Measurements from ENCODE around the gene UBASH3A.

The UBASH3A gene

DNA sequence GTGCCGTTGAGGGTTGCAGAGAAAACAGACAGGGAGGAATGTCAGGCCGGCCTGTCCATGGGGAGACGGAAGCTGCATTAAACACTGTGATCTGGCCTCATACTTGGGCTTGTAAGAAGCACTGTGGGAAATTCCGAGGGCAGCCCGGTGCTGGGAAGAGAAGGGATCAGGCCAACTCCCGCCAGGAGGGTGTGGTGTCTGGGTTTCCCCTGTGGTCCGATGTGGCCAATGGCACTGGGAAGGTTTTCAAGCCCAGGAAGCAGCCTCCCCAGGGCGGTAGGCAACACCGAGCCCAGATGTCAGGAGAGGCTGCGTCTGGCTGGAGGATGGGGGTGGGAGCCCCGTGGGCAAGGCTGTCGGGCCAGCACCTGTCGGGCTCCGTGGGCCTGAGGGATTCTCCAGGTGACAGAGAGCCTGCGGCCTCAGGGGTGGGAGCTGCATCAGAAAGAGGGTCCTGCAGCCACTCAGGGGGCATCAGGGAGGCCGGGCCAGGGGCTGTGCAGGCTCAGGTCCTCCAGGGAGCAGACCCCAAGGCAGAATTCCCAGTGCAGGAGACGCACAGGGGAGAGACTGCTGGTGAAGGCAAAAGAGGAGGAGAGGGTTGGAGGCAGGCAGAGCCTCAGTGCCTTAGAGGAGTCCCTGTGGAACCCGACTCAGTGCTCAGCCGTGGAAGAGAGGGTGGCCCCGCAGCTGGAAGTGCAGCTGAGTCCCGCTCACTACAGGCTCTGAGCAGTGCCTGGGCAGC lies 8.4 kb downstream of the UBASH3A start:
- DNase-seq, result no peak

DNA sequence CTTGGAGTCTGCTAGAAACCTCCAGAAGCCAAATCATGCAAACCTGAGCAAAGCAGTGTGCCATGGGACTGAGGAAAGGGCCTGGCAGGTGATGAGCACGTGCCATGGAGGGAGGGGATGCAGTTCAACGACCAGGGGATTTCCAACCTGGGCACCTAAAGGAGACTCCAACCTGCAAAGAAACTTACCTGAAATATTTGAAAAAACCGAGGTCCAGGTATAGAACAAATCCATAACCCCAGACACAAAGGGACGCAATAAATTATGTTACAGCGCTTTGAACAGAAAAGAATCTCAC lies 8.9 kb downstream of the UBASH3A start:
- DNase-seq, result no peak

DNA sequence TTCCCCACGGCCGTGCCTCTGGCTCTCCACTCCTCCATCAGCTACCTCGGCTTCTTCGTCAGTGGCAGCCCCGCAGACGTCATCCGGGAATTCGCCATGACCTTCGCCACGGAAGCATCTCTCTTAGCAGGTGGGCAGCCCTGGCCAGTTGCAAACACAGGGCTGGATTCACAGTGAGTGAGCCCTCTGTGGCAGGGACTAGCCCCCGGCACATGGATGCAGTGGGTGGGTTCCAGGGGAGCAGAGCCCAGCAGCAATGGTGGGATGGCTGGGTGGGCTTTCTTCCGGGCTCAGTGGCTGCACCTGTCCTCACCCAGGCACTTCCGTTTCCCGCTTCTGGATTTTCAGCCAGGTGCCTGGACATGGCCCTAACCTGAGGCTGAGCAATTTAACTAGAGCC lies 9.4 kb downstream of the UBASH3A start:
- no peak for DNase-seq

DNA sequence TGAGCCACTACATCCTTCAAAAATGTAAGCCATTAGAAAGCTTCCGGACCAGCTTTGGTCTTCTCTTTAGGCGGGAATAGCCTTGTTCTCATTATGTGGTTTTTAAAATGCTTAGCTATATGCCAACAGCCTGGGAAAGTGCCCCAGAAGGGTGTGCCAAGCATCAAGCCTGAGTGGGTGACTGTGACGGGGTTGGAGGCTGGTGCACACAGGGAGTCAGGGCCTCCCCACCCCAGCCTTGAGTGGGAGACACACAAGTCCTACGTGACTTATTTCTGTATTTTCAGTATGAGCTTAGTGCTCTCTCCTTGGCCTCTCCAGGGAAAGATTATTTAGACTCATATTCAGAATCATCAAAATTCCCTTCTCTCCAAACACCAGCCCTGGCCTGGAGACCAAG lies 9.8 kb downstream of the UBASH3A start:
- DNase-seq, result no peak

DNA sequence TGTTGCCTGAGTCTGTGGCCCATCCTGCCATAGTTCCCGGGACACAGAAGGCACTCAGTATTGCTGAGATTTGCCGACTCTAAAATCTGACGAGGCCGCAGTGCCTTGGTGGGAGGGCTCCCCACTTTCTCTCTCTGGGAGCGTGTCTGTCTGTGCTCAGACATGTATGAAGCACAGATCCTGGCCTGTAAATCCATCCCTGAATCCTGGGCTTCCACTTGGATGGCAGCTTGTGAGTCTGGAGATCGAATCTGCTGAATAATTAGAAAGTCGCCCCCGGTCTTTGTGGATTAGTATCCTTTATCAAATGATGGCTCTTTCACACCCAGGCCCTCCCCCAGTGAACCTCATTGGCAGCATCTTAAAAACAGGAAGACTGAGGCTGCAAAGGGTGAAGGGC lies 10.4 kb downstream of the UBASH3A start:
- DNase-seq, result no peak

DNA sequence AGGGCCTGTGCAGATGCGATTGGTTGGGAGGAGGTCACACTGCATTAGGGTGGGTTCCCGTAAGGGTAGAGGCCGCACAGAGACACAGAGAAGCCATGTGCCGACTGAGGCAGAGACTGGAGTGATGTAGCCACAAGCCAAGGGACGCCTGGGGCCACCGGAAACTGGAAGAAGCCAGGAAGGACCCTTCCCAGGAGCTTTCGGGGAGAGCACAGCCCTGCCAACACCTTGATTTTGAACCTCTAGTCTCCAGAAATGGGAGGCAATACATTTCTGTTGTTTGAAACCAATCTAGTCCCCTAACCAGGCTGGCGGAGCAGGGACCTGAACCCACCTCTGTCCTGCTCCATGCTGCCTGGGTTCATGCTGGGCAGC lies 10.8 kb downstream of the UBASH3A start:
- DNase-seq, result no peak

DNA sequence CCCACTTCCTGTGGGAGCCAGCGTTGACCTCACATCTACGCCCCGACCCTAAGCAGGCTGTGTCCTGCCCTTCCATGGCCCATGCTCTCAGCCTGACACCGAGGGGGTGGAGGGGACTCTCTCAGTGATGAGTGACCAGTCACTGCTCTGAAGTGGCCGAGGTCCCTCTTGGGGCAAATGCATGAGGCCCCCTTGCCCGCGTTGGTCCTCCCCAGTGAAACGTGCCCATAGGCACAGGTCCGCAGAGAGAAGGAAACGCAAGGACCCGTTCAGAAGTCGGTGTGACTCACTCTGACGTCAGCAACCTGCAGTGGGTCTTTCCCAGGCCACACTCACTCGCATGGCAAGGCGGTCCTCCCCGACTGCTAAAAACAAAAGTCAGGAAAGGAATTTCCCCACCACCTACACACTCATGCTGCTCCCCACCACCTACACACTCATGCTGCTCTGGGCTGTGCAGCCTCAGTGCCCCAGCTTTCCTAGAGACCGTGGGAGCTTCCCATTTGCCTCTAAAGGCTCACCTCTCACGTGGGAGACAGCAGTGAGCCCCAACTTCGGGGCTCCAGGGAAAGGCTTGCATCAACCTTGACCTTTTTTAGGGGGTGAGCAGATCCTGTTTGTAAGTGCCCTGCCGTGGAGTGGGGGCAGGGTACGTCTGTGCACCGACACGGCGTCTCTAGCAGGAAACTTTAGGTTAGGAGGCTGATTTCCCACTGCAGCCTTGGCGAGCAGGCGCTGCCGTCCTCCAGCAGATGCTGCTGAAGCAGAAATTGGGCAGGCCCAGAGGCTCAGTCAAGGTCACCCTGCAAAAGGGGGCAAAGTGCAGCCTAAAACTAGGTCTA lies 11.4 kb downstream of the UBASH3A start:
- peak; percentile 89 for DNase-seq

DNA sequence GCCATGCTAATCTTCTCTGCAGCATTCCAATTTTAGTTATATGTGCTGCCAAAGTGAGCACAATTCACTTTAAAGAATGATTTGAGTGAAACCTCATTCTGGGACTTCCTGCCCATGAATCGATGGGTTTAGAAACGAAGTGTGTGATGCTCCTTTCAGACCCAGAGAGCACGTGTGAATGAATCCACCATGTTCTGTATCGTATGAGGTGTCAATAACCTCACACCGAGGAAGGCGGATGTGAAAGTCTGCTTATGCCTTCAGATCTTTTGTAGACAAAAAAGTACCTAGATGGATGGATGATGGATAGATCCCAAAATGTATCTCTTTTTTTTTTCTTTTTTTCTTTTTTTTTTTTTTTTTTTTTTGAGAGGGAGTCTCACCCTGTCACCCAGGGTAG lies 13.8 kb downstream of the UBASH3A start:
- no peak for DNase-seq

DNA sequence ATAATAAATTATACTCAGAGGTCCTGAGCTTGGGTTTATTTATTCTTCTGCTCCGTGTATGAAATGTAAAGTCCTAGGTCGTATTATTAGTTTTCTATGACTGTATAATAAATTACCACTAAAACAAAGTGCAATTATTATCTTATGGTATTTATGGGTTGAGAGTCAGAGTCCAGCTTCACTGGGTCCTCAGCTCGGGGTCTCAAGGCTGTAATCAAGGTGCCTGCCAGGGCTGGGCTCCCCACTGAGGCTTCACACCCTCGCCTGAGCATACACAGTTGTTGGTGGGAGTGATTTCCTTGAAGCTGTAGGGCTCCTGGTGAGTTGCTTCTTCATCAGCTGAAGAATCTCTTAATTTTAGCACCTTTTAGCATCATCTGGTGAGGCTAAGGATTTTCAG lies 15.2 kb downstream of the UBASH3A start:
- DNase-seq, result no peak

DNA sequence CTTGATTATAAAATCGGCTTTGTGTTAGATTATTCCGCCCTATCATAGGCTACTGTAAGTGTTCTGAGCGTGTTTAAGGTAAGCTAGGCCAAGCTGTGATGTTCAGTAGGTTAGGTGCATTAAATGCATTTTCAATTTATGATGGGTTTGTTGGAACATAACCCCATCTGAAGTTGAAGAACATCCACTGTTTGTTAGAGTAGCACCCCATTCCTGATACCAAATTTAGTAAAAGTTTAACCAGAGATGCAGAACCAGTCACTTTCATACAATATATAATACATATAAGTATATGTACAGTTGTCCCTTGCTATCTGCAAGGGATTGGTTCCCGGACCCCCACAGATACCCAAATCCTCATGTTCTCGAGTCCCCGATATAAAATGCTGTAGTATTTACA lies 16.1 kb downstream of the UBASH3A start:
- DNase-seq, result no peak

DNA sequence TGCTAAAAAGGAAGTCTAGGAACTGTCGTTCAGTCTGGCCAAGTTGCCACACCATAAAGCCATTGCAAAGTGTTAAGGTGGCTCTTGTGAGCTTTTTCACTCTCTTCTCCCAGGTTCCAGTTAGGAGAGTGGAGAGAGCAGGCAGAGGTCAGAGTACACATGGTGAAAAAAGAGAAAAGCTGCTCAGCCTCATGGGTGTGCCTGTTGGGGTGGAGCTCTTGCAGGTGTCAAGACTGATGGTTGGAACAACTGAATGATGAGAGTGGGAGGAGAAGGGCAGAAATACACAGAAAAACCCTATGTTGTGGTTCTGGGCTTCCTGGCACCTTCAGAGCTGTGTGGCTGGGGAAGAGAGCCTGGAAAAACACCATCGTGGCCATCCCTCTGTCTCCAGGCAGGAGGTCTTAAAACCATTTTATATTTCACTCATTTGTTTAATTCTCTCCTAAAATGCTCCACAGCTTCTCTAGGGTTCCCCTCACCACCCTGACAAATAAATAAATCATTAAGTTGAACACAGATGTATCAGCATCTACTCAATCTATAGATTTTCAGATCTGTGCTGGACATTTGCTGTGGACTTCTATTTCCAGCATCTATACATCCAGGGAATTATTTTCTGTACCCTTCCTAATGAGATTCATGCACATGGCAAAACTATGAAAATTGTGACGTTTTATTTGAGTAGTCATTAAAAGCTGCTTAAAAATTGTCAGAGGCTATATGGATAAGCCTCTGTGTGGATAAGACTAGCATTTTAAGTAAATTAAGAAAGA lies 17.5 kb downstream of the UBASH3A start:
- no peak for DNase-seq

DNA sequence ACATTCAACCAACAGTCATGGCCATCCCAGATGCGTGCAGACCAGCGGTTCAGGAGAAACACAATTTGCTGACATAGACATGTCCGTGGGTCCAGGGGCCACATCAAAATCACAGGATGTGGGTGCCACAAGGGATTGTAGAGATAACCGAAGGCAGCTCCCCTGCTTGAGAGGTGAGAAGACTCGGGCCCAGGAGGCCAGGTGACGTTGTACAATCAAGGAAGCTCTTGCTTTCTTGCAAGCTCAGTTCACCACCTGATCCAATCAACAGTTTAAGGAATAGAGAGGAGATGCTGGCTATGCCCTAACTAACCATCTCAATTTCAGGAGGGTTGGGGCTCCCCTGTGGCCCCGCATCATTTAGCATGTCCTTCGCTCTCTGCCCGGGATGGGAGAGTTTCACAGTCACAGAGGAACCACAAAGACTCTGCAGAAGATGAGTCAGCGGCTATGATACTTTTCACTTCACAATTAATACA lies 19.5 kb downstream of the UBASH3A start:
- peak; percentile 44 for DNase-seq

DNA sequence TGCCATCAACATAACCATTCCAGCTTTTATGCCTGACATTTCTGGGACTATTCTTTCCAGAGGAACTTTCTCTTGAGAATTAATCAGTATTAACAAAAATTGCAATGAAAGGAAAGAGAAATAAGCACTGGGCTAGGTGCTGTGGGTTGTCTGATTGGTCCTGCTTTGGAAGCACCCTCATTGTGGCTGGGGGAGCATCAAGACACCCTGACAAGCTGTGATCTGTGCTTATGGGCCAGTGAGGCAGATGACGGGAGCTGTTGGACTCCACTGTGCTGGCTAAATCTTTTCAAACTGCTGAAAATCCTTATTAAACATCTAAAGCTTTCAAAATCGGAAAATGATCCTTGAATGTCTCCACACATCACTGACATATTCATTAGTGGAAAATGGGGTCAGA lies 20.0 kb downstream of the UBASH3A start:
- no peak for DNase-seq

DNA sequence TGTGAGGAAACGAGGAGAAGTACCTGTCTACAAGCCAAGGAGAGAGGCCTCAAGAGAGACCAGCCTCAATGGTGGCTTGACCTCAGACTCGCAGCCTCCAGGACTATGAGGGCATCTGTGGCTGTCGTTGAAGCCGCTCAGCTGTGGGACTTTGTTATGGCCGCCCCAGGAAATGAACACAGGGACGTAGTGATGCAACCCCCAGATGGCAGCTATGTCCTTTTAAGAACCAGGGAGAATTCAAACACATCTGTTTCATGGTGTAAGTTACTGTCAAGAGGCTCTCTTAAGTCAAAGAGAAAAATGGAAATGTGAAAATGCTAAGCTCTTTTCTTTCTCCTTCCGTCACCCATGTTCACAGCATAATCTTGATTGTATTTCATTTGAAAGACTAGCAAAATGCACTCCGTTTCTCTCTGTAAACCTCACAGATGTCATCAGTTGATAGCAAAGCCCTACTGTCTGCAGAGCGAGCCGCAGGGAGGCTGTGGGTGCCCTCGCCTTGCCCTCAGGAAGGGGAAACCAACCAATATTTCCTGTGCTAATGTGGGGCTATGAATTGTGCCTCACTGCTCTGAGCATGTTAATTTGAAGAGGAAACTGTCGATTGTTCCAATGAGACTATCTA lies 21.3 kb downstream of the UBASH3A start:
- DNase-seq, result peak; percentile 72

DNA sequence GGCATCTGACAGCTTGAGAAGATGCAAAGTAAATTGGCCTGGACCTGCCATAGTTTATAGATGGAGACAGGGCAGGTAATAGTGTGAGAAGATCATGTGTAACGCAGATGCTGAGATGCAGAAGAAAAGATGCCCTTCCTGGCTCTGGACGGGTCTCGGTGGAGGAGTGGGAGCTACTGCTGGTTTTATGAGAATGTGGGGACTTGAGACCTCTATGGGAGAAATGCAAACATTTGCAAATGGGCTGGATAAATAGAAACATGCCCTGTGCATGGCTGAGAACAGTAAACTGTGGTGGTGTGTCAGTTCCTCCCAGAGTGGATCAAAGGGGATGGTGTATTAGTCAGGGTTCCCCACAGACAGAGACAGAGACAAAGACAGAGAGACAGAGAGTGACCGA lies 21.9 kb downstream of the UBASH3A start:
- DNase-seq, result no peak

DNA sequence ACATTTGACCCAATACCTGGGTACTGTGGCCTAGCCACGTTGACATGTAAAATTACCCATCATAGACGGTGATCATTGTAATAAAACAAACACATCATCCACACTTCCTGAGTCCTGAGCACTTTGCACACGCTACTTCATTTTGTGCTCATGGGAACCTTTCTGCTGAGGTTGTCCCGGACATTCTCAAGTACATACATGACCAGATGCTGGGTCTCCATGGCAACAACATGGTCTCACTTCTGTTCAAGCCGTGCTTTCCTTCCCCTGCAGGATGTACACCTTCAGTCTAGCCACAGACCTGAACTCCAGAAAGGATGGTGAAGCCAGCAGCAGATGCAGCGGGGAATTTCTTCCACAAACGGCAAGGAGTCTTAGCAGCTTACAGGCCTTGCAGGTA lies 22.7 kb downstream of the UBASH3A start:
- no peak for DNase-seq

DNA sequence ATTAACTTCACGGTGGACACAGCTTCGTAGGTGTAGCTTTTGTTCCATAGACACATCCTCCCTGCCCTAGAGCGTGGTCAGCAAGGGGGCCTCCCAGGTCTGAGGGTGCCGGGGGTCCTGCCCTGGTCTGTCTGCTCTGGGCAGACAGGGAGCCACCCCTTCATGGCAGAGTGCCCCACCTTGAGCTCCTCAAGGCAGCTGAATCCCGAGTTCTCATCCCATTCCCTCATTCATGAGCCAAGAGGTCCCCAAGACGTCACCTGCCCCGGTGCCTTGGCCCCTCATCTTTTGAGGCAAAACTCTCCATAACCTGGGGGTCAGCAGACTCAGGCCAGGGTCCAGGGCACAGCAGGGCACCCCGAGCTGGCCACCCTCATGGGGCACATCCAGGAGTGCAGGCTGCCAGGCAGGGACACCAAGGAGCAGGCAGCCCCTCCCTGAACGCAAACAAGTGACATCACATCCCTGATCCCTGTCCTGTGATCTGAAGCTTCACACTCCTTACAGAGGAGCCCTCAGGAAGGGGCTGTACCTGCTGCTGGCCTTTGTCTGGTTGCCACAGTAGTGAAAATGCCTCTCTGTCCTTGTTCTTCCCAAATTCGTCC lies 23.3 kb downstream of the UBASH3A start:
- no peak for DNase-seq

DNA sequence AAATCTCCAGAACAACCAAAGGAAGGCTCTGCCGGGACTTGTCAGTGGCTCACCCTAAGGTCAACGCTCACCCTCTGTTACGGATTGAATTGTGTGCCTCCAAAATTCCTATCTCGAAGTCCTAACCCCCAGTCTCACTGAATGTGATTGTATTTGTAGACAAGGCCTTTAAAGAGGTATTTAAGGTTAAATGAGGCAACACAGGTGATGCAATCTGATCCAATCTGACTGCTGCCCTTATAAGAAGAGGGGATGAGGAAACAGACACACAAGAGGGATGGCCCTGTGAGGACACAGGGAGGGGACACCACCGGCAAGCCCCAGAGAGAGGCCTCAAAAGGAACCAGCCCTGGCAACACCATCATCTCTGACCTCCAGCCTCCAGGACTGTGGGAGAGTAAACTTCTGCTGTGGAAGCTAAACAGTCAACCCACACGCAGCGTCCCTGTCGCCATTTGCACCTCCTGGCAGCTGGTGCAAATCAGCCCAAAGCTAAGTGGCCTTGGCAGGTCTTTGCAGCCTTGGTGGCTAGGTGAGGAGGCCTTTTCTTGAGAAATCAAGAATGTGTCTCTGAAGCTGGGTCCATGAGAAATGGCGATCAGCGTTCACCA lies 24.2 kb downstream of the UBASH3A start:
- DNase-seq, result no peak

DNA sequence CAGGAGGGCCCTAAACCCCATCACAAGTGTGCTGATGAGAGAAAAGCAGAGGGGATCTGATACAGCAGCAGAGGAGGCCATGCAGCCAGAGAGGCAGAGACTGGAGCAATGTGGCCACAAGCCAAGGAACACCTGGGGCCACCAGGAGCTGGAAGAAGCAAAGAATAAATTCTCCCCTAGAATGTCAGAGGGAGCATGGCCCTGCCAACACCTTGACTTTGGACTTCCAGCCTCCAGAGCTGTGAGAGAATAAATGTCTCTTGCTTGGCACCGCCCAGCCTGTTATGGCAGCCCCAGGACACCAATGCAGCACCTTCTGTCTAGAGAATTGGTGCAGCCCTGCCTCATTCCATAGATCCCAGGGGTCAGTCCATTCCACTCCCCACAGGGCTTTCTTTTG lies 25.3 kb downstream of the UBASH3A start:
- no peak for DNase-seq

DNA sequence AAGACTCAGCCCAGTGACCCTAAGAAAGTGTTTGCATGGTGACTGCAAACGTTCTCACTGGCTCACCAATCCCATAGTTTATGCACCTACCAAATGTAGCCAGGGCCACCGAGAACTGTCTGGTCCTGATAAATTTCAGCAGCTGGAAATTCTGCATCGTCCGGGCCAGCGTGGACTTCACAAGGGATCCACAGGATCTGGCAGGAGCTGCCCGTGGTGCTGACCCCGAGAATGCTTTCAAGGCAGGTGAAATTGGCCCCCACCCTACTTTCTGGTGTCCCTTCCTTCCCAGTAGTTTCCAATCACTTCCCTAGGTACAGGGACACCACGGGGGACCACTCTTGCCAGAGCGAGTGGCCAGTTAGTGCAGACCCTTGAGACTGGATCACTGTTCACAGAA lies 26.2 kb downstream of the UBASH3A start:
- no peak for DNase-seq

DNA sequence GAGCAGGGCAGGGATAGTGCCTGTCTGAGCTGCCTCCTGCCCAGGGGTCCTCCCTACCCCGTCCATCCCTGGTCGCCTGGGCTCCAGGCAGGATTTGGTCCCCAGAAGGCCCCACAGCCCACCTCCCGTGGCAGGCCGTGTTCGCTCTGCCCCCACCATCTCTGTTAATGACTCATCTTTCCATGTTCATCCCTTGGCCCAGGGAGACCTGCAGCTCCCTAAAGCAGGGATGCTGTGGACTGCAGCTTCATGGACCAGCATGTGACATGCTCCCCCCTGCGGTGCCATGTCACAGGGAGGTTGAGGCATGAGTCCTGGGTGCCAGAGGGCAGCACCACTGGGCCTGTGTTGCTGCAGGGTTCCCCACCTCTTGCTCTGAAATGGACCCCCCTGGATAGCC lies 26.8 kb downstream of the UBASH3A start:
- no peak for DNase-seq

DNA sequence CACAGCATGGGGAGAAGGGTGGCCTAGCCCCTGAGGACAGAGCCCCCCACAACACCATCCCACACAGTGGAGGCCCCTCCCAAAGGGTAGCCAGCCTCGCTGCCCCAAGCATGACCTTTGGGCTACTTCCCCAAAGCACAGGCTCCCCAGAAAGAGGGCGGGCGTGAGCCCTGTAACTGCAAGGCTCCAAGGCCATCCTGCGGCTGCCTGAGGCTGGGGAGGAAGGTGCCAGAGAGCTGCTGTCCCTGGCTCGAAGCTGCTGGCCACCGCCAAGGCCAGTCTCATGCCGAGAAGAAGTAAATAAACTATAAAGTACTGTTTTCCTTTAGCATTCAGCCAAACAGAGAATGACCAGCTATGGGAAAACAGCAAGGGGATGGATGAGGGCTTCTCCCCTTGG lies 27.5 kb downstream of the UBASH3A start:
- no peak for DNase-seq

DNA sequence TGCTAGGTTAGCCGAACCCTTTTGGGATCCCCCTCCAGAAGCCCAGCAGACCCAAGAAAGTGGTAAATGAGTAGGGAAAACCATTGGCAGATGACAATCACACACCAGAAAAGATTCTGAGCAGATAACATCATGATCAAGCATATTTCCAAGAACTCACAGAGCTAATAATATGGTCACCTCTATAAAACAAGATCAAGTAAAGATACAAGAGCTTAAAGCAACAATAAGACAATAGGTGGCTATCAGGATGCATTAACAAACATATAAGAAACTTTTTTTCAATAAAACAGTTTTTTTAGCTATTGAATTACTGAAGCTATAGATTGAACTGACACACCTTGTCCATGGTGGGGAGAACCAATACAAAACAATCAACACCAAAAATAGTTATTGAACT lies 29.0 kb downstream of the UBASH3A start:
- no peak for DNase-seq
